H9 (cell line): ENCODE results near the gene RGP1. TPM values are rescaled to one million over a fixed set of nuclear protein-coding genes. Genes with fewer than 3 reads are reported as not detected.

Experiments used
- DNase-seq: peaks from one replicate; pipeline ENCODE4 v3.0.0-alpha.2; 2017
- H2AFZ ChIP-seq: one replicate; pipeline ENCODE4 v1.6.1; 2013; ENCODE audit warnings: mild to moderate bottlenecking, low read length, control low read depth, moderate library complexity
- H2AK5ac ChIP-seq: 2 replicates; pipeline ENCODE4 v1.6.1; 2013; ENCODE audit warnings: low read length, control low read depth, mixed read lengths; ENCODE audit not compliant: insufficient read length
- H2BK120ac ChIP-seq: one replicate; pipeline ENCODE4 v1.6.1; 2013; ENCODE audit warnings: low read depth, mild to moderate bottlenecking, low read length, control low read depth, inconsistent platforms; ENCODE audit not compliant: poor library complexity, severe bottlenecking
- H2BK12ac ChIP-seq: 2 replicates; pipeline ENCODE4 v1.6.1; 2013; ENCODE audit warnings: low read length, control low read depth, mixed read lengths, low read depth; ENCODE audit not compliant: insufficient read length
- H2BK15ac ChIP-seq: 2 replicates; pipeline ENCODE4 v1.6.1; 2013; ENCODE audit warnings: low read depth, low read length, control low read depth
- H2BK20ac ChIP-seq: one replicate; pipeline ENCODE4 v1.6.1; 2013; ENCODE audit warnings: low read depth, mild to moderate bottlenecking, low read length, control low read depth, inconsistent platforms; ENCODE audit not compliant: poor library complexity, severe bottlenecking
- H2BK5ac ChIP-seq: 2 replicates; pipeline ENCODE4 v1.6.1; 2013; ENCODE audit warnings: low read length, control low read depth, mixed read lengths; ENCODE audit not compliant: insufficient read length
- H3K14ac ChIP-seq: 2 replicates; pipeline ENCODE4 v1.6.1; 2013; ENCODE audit warnings: low read length, control low read depth; ENCODE audit not compliant: insufficient read depth
- H3K18ac ChIP-seq: 2 replicates; pipeline ENCODE4 v1.6.1; 2013; ENCODE audit warnings: low read depth, mild to moderate bottlenecking, mixed read lengths, low read length, control low read depth; ENCODE audit not compliant: insufficient read length
- H3K23ac ChIP-seq: 2 replicates; pipeline ENCODE4 v1.6.1; 2013; ENCODE audit warnings: low read length, control low read depth, mixed read lengths, low read depth; ENCODE audit not compliant: insufficient read length
- H3K23me2 ChIP-seq: 2 replicates; pipeline ENCODE4 v1.6.1; 2013; ENCODE audit warnings: low read depth, mild to moderate bottlenecking, mixed read lengths, low read length, control low read depth; ENCODE audit not compliant: insufficient read length, poor library complexity, severe bottlenecking
- H3K27ac ChIP-seq: 2 replicates; pipeline ENCODE4 v1.5.1; 2013; ENCODE audit warnings: low read length, control low read depth, mixed read lengths, low read depth; ENCODE audit not compliant: insufficient read length
- H3K27me3 ChIP-seq: 2 replicates; pipeline ENCODE4 v1.6.1; 2013; ENCODE audit warnings: low read length, control low read depth, inconsistent platforms; ENCODE audit not compliant: insufficient read depth
- H3K4ac ChIP-seq: 2 replicates; pipeline ENCODE4 v1.6.1; 2013; ENCODE audit warnings: low read depth, mild to moderate bottlenecking, control low read depth, inconsistent platforms, low read length, moderate library complexity
- H3K4me1 ChIP-seq: 2 replicates; pipeline ENCODE4 v1.6.1; 2013; ENCODE audit warnings: low read length, control low read depth, inconsistent platforms; ENCODE audit not compliant: insufficient read depth
- H3K4me2 ChIP-seq: 2 replicates; pipeline ENCODE4 v1.6.1; 2013; ENCODE audit warnings: low read length, control low read depth, mixed read lengths; ENCODE audit not compliant: insufficient read length, insufficient read depth
- H3K56ac ChIP-seq: 2 replicates; pipeline ENCODE4 v1.6.1; 2013; ENCODE audit warnings: low read depth, mild to moderate bottlenecking, mixed read lengths, low read length, control low read depth; ENCODE audit not compliant: insufficient read length
- H3K79me1 ChIP-seq: 2 replicates; pipeline ENCODE4 v1.6.1; 2013; ENCODE audit warnings: low read depth, mild to moderate bottlenecking, moderate library complexity, low read length, control low read depth, inconsistent platforms; ENCODE audit not compliant: insufficient read depth, poor library complexity, severe bottlenecking
- H3K79me2 ChIP-seq: 2 replicates; pipeline ENCODE4 v1.6.1; 2013; ENCODE audit warnings: low read length, control low read depth, inconsistent platforms; ENCODE audit not compliant: insufficient read depth
- H3K9ac ChIP-seq: 2 replicates; pipeline ENCODE4 v1.6.1; 2013; ENCODE audit warnings: low read length, control low read depth, mixed read lengths; ENCODE audit not compliant: insufficient read length; ENCODE audit errors: extremely low read depth
- H3K9me3 ChIP-seq: one replicate; pipeline ENCODE4 v1.6.1; 2013; ENCODE audit warnings: low read depth, low read length, inconsistent platforms; ENCODE audit not compliant: control insufficient read depth
- H3T11ph ChIP-seq: one replicate; pipeline ENCODE4 v1.6.1; 2013; ENCODE audit warnings: mild to moderate bottlenecking, low read length, control low read depth, inconsistent platforms
- H4K20me1 ChIP-seq: one replicate; pipeline ENCODE4 v1.6.1; 2013; ENCODE audit not compliant: control insufficient read depth, insufficient read length, insufficient read depth
- H4K5ac ChIP-seq: 2 replicates; pipeline ENCODE4 v1.6.1; 2013; ENCODE audit warnings: low read depth, mild to moderate bottlenecking, mixed read lengths, low read length, control low read depth; ENCODE audit not compliant: insufficient read length
- H4K8ac ChIP-seq: replicated peaks from 2 replicates; pipeline ENCODE4 v1.6.1; 2013; ENCODE audit warnings: low read length, control low read depth, mixed read lengths, low read depth; ENCODE audit not compliant: insufficient read length
- H4K91ac ChIP-seq: 2 replicates; pipeline ENCODE4 v1.6.1; 2013; ENCODE audit warnings: low read depth, mild to moderate bottlenecking, moderate library complexity, mixed read lengths, low read length, control low read depth; ENCODE audit not compliant: insufficient read length
- H3K27ac Mint-ChIP-seq, 3 experiments: 2 replicates in 2 of 3; 3 replicates in 1 of 3; pipeline ENCODE4 v1.8.0; 2020 to 2021; ENCODE audit warnings: mixed read lengths in 3 of 3, mild to moderate bottlenecking in 1 of 3, moderate library complexity in 1 of 3
- H3K27me3 Mint-ChIP-seq: 2 replicates; pipeline ENCODE4 v1.8.0; 2021; ENCODE audit warnings: low read depth, mild to moderate bottlenecking, moderate library complexity, mixed read lengths
- H3K36me3 Mint-ChIP-seq, 3 experiments: 2 replicates in 2 of 3; 3 replicates in 1 of 3; pipeline ENCODE4 v1.8.0; 2020 to 2021; ENCODE audit warnings: low read depth in 3 of 3, mixed read lengths in 3 of 3; ENCODE audit not compliant: insufficient read depth in 1 of 3
- H3K4me1 Mint-ChIP-seq, 2 experiments: 2 replicates each; pipeline ENCODE4 v1.8.0; 2020; ENCODE audit warnings: mixed read lengths in 2 of 2
- H3K4me3 Mint-ChIP-seq, 2 experiments: 2 replicates in 1 of 2; 3 replicates in 1 of 2; pipeline ENCODE4 v1.8.0; 2020 to 2021; ENCODE audit warnings: mild to moderate bottlenecking in 2 of 2, mixed read lengths in 2 of 2, moderate library complexity in 1 of 2
- H3K9me3 Mint-ChIP-seq, 2 experiments: 2 replicates in 1 of 2; 3 replicates in 1 of 2; pipeline ENCODE4 v1.8.0; 2020; ENCODE audit warnings: mild to moderate bottlenecking in 2 of 2, mixed read lengths in 2 of 2, moderate library complexity in 1 of 2
- WGBS: extraction: QIAGEN DNeasy Blood & Tissue Kit; methylation state at CpG from one replicate; pipeline ENCODE4 v1.1.7; 2013; ENCODE audit warnings: missing lambda C conversion rate, low lambda C conversion rate, mixed read lengths; ENCODE audit not compliant: insufficient read length; ENCODE audit errors: extremely low coverage; 5-methylcytosine and 5-hydroxymethylcytosine counted together
- total RNA-seq: library from RNA; stranded (reverse); gene quantifications from 2 replicates; pipeline ENCODE4 v1.2.1, GENCODE V29; 2021
- TF ChIP-seq, protein P1 (sequence below): fragments of 200-600 bp; sonication (generic); conservative IDR thresholded peaks from 3 replicates; pipeline ENCODE4 v1.8.0; 2021; ENCODE audit warnings: antibody characterized with exemption, mild to moderate bottlenecking

RGP1 gene
- total RNA-seq, 1 experiment from 2014 or later: 25.7 TPM

DNA sequence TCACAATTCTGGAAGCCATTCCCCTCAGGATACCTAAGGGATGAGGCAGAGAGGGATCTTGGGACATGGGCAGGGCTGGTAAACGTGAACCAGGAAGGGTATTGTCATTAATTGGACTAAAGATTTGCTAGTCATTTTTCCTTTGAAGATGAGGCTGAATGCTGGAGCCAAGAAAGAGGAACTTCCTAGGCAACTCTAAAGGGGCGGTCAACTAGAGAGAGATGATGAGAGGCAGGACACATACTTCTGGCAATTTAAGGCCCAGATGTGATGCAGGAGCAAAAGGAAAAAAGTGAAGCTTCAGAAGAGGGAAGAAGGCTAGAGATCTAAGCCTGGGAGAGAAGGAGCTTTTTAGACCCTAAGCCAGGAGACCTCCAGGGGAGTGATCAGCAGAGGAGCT lies 5.6 kb upstream of the RGP1 start:
- no peak overlapping the region for H3K4me3 Mint-ChIP-seq
- WGBS: no CpG with 5 or more reads among the region's 2 CpGs

More for the DNA sequence above, 5.6 kb upstream of the RGP1 start:
- Histone ChIP-seq H4K91ac (no peak overlapping the region), H2AFZ (no peak overlapping the region), H2BK5ac (no peak overlapping the region), H2BK120ac (no peak overlapping the region), H3K4ac (no peak overlapping the region), H3T11ph (no peak overlapping the region), H4K20me1 (no peaks in the 10 kb centered on the region), H3K9me3 (no peaks in the 10 kb centered on the region), H3K23me2 (peaks cover 16% of the 10 kb centered on the region), H3K27me3 (no peaks in the 10 kb centered on the region), H3K79me1 (peaks cover 14% of the 10 kb centered on the region), H4K8ac (no peak overlapping the region), H3K79me2 (peaks cover 20% of the 10 kb centered on the region), H2BK12ac (no peak overlapping the region), H3K4me1 (peaks cover 3% of the 10 kb centered on the region; the same call in 1 of the 2 replicates), H3K23ac (no peak overlapping the region), H2BK20ac (no peak overlapping the region), H4K5ac (no peak overlapping the region), H3K4me2 (no peak overlapping the region), H3K9ac (no peak overlapping the region), H2BK15ac (no peak overlapping the region), H3K56ac (no peak overlapping the region), H3K14ac (no peak overlapping the region), H2AK5ac (no peak overlapping the region), H3K18ac (no peak overlapping the region), H3K27ac (no peak overlapping the region)
- H3K27me3 Mint-ChIP-seq: no peaks in the 10 kb centered on the region; the same call in 1 of the 2 replicates
- no peak overlapping the region for H3K27ac Mint-ChIP-seq
- no peaks in the 10 kb centered on the region for H3K9me3 Mint-ChIP-seq
- DNase-seq: no peak
- TF ChIP-seq, protein P1, sequence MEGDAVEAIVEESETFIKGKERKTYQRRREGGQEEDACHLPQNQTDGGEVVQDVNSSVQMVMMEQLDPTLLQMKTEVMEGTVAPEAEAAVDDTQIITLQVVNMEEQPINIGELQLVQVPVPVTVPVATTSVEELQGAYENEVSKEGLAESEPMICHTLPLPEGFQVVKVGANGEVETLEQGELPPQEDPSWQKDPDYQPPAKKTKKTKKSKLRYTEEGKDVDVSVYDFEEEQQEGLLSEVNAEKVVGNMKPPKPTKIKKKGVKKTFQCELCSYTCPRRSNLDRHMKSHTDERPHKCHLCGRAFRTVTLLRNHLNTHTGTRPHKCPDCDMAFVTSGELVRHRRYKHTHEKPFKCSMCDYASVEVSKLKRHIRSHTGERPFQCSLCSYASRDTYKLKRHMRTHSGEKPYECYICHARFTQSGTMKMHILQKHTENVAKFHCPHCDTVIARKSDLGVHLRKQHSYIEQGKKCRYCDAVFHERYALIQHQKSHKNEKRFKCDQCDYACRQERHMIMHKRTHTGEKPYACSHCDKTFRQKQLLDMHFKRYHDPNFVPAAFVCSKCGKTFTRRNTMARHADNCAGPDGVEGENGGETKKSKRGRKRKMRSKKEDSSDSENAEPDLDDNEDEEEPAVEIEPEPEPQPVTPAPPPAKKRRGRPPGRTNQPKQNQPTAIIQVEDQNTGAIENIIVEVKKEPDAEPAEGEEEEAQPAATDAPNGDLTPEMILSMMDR: no peak
- H3K36me3 Mint-ChIP-seq: peaks cover 37 to 84% (median 81%) of the 10 kb centered on the region in 3 experiments
- peaks cover 22% of the 10 kb centered on the region in 2 experiments for H3K4me1 Mint-ChIP-seq
